HepG2 (cell line): Measurements from ENCODE around the gene KLHL3. TPM values are rescaled to one million over a fixed set of nuclear protein-coding genes. Genes with fewer than 3 reads are reported as not detected.
A peak's percentile ranks its signal among the peaks of the same experiment; 100 is the strongest.

Experiments used
- ATF7-NPFF ChIP-seq: sonication (generic); formaldehyde crosslinking; IDR thresholded peaks from 2 replicates; pipeline ENCODE4 v1.8.1; 2023; ENCODE audit warnings: mild to moderate bottlenecking, low read depth, missing genetic modification reagents, moderate library complexity
- CENPX ChIP-seq: sonication (generic); formaldehyde crosslinking; IDR thresholded peaks from 2 replicates; pipeline ENCODE4 v1.9.0; 2021; ENCODE audit warnings: mild to moderate bottlenecking, missing genetic modification reagents, moderate library complexity
- DR1 ChIP-seq: sonication (generic); formaldehyde crosslinking; IDR thresholded peaks from 2 replicates; pipeline ENCODE4 v1.8.0; 2021; ENCODE audit warnings: mild to moderate bottlenecking, missing genetic modification reagents, inconsistent platforms
- DZIP1 ChIP-seq: sonication (generic); formaldehyde crosslinking; IDR thresholded peaks from 2 replicates; pipeline ENCODE4 v1.5.0; 2020; ENCODE audit warnings: mild to moderate bottlenecking, missing genetic modification reagents
- KAT7 ChIP-seq: IDR thresholded peaks from 2 replicates; pipeline ENCODE4 v1.6.1; 2018; ENCODE audit warnings: borderline replicate concordance, missing compliant biosample characterization
- KLF15 ChIP-seq: sonication (generic); formaldehyde crosslinking; IDR thresholded peaks from 2 replicates; pipeline ENCODE4 v1.8.1; 2023; ENCODE audit warnings: borderline replicate concordance, mild to moderate bottlenecking, inconsistent platforms, missing genetic modification reagents, mixed read lengths
- LCORL ChIP-seq, 2 experiments: fragments of 450-650 bp in 1 of 2; sonication (generic) in 1 of 2; formaldehyde crosslinking in 1 of 2; IDR thresholded peaks; 2 replicates each; pipeline versions ENCODE4 v1.5.0 to v1.6.1; 2017 to 2020; ENCODE audit warnings: antibody characterized with exemption in 1 of 2, missing genetic modification reagents in 1 of 2
- MXD4 ChIP-seq: IDR thresholded peaks from 2 replicates; pipeline ENCODE4 v1.6.1; 2016; ENCODE audit warnings: mild to moderate bottlenecking, missing biosample characterization, missing genetic modification reagents
- NR1H2 ChIP-seq: sonication (generic); formaldehyde crosslinking; IDR thresholded peaks from 2 replicates; pipeline ENCODE4 v1.8.1; 2022; ENCODE audit warnings: low read depth, missing genetic modification reagents, borderline replicate concordance
- PAX8 ChIP-seq: sonication (generic); formaldehyde crosslinking; IDR thresholded peaks from 2 replicates; pipeline ENCODE4 v1.8.0; 2022; ENCODE audit warnings: mild to moderate bottlenecking, missing genetic modification reagents, borderline replicate concordance
- RFXAP ChIP-seq: sonication (generic); formaldehyde crosslinking; IDR thresholded peaks from 2 replicates; pipeline ENCODE4 v1.4.0; 2020; ENCODE audit warnings: missing genetic modification reagents, borderline replicate concordance
- SP2 ChIP-seq: sonication (generic); formaldehyde crosslinking; IDR thresholded peaks from 2 replicates; pipeline ENCODE4 v1.5.1; 2020; ENCODE audit warnings: mild to moderate bottlenecking, missing genetic modification reagents
- TFE3 ChIP-seq: IDR thresholded peaks from 2 replicates; pipeline ENCODE4 v1.6.1; 2016
- ZBTB21 ChIP-seq: sonication (generic); formaldehyde crosslinking; IDR thresholded peaks from 2 replicates; pipeline ENCODE4 v1.4.0; 2020; ENCODE audit warnings: missing genetic modification reagents
- ZHX2 ChIP-seq, 2 experiments: sonication (generic) in 1 of 2; formaldehyde crosslinking in 1 of 2; IDR thresholded peaks; 2 replicates each; pipeline versions ENCODE4 v1.6.1 to v1.9.0; 2014 to 2022; ENCODE audit warnings: antibody characterized with exemption in 1 of 2, borderline replicate concordance in 1 of 2, inconsistent platforms in 1 of 2, low read depth in 1 of 2, missing genetic modification reagents in 1 of 2
- ZNF326 ChIP-seq: sonication (generic); formaldehyde crosslinking; IDR thresholded peaks from 2 replicates; pipeline ENCODE4 v1.4.0; 2020; ENCODE audit warnings: missing genetic modification reagents, borderline replicate concordance
- ZNF777 ChIP-seq: sonication (generic); formaldehyde crosslinking; IDR thresholded peaks from 2 replicates; pipeline ENCODE4 v1.4.0; 2020; ENCODE audit warnings: missing genetic modification reagents
- polyA plus RNA-seq, 8 experiments: library from polyadenylated mRNA; depleted of rRNA in 3 of 8; stranded (reverse) in 7 of 8; unstranded in 1 of 8; fragments of >200 nt; fragmentation: Illumina TruSeq in 4 of 8; extraction: Trizol in 4 of 8; gene quantifications; 2 replicates each; pipeline versions ENCODE4 v1.2.1 to v1.2.3, GENCODE V29; 2011 to 2016; ENCODE audit warnings: low read depth in 4 of 8, missing spikeins in 1 of 8, mixed read lengths in 1 of 8; ENCODE audit not compliant: insufficient read depth in 1 of 8
- total RNA-seq, 5 experiments: library from RNA; depleted of rRNA; stranded (reverse); fragments of >200 nt; fragmentation: Illumina TruSeq; extraction: Trizol; gene quantifications; 2 replicates each; pipeline ENCODE4 v1.2.3, GENCODE V29; 2016; ENCODE audit warnings: low read depth in 1 of 5

Gene KLHL3
- total and polyA plus RNA-seq, 2 of the 13 experiments (the other 11 are each of a cell fraction or from before 2014, with no cell fraction given) = 0.02 to 0.08 TPM

GRCh38 chr5:137754188-137754960 lies 18.5 kb upstream of the KLHL3 start, which contains the start of gene HNRNPA0 (continued):
- TF ChIP-seq ZNF777 (peak; percentile 72), RFXAP (CRISPR knock-in tag) (no peak; the same call in 1 of the 2 replicates), TFE3 (peak; percentile 17; the same call in 1 of the 2 replicates), ZNF326 (CRISPR knock-in tag) (no peak), ZHX2 (IDR thresholded peaks at IDR 0.05; ENCODE audit: low read depth) (no peak), ZHX2 (CRISPR knock-in tag; IDR thresholded peaks at IDR 0.05; ENCODE audit: borderline replicate concordance) (no peak), MXD4 (CRISPR knock-in tag) (no peak; the same call in 1 of the 2 replicates), PAX8 (no peak), KLF15 (CRISPR knock-in tag) (0 out of 2 replicates have a peak, but pooled peaks have one; percentile 40), KAT7 (peak; percentile 42; the same call in 1 of the 2 replicates), ZBTB21 (CRISPR knock-in tag) (no peak), CENPX (CRISPR knock-in tag) (no peak), SP2 (CRISPR knock-in tag) (peak; percentile 93), DZIP1 (no peak), LCORL (IDR thresholded peaks at IDR 0.05) (peak; percentile 77; the same call in 1 of the 2 replicates), LCORL (CRISPR knock-in tag; IDR thresholded peaks at IDR 0.05) (no peak; the same call in 1 of the 2 replicates), NR1H2 (CRISPR knock-in tag) (no peak), DR1 (CRISPR knock-in tag) (peak; percentile 70), ATF7-NPFF (CRISPR knock-in tag) (peak; percentile 44; the same call in 1 of the 2 replicates)
